T1000 (cell line): ENCODE data around the gene VAV2.

ENCODE experiments used
- DNase-seq: peaks from one replicate; lab custom pipeline; 2025; ENCODE audit warnings: mixed read lengths; lab: John Stamatoyannopoulos, UW

Gene VAV2

GRCh38 chr9:133980864-133981588 is 11.1 kb downstream of the VAV2 start:
- no peak for DNase-seq

GRCh38 chr9:133979921-133980863 is 11.9 kb downstream of the VAV2 start:
- DNase-seq, result no peak

- DNase-seq, result no peak
Observed at GRCh38 chr9:133979273-133979920, 12.7 kb downstream of the VAV2 start.

DNA sequence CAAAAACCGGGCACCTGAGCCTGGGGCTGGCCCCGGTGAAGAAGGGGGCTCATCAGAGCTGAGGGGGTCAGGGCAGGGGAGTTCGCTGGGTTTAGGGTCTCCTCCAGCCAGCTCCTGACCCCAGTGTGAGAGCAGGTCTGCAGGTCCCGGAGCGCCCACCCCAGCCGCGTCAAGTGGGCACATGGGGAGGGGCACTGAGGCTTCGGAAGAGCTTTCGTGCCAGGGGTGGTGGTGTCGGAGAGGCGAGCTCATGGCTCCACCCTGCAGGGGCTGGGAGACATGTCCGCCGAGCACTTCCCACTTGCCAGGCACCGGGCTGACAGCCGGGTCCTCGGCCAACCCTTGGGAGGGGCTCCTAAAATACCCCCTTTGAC is 13.2 kb downstream of the VAV2 start:
- no peak for DNase-seq

- no peak for DNase-seq
Observed at GRCh38 chr9:133978226-133978898, 13.8 kb downstream of the VAV2 start.

DNA sequence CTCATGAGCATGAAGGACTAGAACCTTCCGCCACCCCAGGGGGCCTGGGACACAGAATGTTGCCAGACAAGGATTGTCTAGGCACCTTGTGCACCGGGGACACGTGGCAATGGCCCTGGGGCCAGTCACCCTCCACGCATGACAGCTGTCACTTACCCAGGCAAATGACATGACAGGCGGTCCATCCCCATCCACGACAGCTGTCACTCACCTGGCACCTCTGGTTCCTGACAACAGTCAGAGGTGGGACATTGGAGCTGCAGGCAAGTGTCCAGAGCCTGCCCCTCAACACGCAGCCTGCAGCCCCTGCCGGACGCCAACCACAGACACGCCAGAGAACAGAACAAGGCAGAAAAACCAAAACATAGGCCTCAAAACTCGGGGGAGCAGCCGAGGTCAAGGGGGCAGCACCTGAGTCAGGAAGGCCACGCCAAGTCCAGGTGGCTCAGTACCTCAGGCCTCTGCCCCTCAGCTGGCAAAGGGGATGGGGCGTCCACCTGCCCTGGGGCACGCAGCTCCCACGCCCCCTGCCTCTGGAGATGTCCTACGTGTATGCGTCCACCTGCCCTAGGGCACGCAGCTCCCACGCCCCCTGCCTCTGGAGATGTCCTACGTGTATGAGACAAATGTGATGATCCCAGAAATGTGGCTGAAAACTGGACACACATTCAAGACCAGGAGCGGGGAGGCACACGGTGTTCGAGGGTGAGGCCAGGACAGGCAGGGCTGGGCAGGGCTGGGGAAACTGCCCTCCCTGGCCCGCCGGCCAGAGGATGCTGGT is 14.5 kb downstream of the VAV2 start:
- no peak for DNase-seq

- DNase-seq, result no peak
Observed at GRCh38 chr9:133976887-133977286, 15.2 kb downstream of the VAV2 start.

GRCh38 chr9:133976191-133976861 is 15.8 kb downstream of the VAV2 start:
- DNase-seq, result no peak

GRCh38 chr9:133975511-133975910 is 16.6 kb downstream of the VAV2 start:
- DNase-seq, result no peak

- DNase-seq, result no peak
Observed at GRCh38 chr9:133974631-133975341, 17.3 kb downstream of the VAV2 start.

DNA sequence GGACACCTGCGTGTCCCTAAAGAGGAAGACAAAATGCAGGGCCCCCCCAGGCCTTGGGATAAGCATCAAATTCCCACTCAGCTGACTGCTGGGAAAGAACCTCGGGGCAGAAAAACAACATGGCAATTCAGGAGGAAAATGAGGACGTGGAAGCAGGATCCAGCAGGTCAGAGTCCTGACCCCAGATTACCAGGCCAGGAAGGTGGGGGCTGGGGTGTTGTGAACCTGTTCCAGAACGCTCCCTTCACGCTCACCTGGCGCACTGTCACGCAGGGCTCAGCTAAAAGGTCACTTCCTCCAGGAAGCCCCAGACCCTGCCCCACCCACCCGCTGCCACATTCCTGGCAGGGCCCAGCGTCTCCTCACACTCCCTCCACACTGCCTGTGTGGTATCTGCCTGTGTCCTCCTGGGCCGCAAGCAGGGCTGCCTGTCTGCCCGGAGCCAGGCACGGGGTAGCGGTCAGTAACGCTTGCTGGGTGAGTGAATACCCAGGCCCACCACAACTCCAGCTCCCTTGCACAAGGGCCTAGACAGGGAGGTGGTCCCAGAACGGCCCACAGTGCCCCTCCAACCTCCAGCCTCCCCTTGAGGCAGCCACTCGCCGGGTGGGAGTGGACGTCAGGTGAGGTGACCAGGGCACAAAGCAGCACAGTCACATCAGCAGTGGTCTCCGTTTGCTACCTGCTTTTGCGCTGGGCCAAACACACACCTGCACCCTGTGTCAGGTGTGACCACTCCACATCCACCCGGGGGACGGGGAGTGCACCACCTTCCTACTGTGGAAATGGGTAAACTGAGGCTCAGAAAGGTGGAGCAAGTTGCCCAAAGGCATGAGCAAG is 18.1 kb downstream of the VAV2 start:
- DNase-seq, result no peak

GRCh38 chr9:133973111-133973790 is 18.9 kb downstream of the VAV2 start:
- DNase-seq, result no peak

GRCh38 chr9:133971981-133972941 is 19.9 kb downstream of the VAV2 start:
- DNase-seq, result no peak

DNA sequence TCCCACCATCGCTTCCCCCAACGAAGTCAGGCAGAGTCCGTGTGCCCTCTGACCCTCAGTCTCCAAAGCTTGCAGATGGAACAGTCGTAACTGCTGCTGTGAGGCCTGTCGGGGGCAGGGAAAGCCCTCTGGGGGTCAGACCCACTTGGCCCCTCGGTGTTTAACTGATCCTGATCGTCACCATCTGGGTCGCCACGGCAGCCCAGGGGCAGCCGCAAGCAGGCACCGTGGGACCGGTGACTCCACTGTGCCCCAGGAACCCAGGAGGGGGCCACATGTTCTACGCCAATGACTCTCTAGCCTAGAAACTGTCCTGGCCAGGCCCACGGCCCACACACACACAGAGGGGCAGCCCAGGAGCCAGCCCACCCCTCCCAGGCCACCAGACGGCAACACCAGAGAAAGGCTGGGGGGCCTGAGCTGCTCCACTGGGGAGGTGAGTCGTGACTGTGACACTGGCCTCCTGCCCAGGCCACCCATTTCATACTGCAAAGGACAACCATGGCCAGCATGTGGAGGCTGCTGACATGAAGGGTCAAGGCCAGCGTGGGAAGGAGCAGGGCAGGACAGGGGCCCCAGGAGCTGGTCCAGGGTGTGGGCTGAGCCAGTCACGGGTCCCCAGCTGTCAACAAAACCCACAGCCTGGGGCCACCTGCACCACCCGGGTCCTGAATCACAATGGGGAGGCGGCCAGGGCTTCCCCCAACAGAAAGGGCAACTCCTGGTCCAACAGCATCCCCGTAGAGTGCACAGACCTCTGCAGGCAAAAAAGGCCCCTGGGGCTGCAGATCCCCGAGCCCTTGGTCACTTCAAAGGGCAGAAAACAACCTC is 20.8 kb downstream of the VAV2 start:
- no peak for DNase-seq

DNA sequence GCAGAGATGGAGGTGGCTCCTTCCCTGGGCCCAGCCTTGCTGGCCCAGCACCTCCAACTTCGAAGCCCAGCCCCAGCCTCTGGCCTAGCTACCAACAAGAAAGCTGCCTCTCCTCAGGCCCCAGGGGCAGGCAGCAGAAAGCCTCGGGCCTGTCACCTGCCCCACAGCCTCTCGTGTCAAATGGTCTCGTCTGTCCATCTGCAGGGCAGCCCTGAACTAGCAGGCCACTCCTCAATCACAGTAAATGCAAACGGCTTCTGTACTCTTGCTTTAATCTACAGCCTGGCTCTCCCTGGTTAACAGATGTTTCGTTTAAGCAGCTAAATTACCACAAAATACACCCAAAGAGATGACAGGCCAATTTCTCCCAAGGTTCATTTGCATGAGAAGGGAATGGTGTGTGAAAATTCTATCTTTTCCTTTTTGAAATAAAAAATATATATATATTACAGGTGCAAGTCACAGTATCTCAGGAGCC is 21.5 kb downstream of the VAV2 start:
- no peak for DNase-seq
